ENCODE results near the gene TRAPPC14. TPM values are rescaled to one million over a fixed set of nuclear protein-coding genes. Genes with fewer than 3 reads are reported as not detected.
A peak's percentile ranks its signal among the peaks of the same experiment; 100 is the strongest.

TRAPPC14 gene
- polyA plus RNA-seq, 1 of the 3 experiments (the other 2 are of a cell fraction): 13.9 TPM

DNA sequence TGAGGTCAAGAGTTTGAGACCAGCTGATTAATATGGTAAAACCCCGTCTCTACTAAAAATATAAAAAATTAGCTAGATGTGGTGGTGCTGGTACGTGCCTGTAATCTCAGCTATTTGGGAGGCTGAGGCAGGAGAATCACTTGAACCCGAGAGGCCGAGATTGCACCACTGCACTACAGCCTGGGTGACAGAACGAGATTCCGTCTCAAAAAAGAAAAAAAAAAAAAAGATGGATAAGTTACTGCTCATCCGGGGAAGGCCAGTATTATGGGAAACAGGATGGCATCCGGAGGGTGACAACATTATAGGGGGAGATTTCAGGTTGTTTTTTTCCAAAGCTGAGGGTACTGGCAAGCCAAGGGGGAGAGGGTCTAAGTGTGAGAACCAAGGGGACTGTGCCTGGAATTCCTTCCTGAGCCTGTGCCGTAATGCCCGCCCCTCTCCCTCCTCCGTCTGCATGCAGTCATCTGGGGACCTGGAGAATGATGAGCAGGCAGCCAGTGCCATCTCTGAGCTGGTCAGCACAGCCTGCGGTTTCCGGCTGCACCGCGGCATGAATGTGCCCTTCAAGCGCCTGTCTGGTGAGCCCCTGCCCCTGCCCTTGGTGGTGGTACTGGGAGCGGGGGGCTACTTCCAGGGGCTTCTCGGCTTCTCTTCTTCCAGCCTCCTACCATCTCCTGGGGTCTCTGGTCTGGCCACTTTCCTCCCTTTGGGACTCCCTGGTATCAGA is 5.4 kb downstream of the TRAPPC14 start:
- Histone ChIP-seq H3K79me2 (ENCODE audit: insufficient read depth) (peaks cover 73% of the 10 kb centered on the region), H3K9ac (no peak overlapping the region), H4K20me1 (ENCODE audit: insufficient read depth) (peaks cover 20% of the 10 kb centered on the region), H3K4me3 (ENCODE audit: low read depth in 2 of 2, low read length in 1 of 2) (no peak overlapping the region), H3K36me3 (replicated peaks in 1 of 2; ENCODE audit: control insufficient read depth in 1 of 2, insufficient read depth in 2 of 2, low read length in 1 of 2) (peaks cover 39 to 44% of the 10 kb centered on the region in 2 experiments), H3F3A (replicated peaks; ENCODE audit: insufficient read depth) (peaks cover 17% of the 10 kb centered on the region), H3K4me1 (ENCODE audit: control insufficient read depth in 1 of 2, insufficient read depth in 2 of 2, low read depth in 1 of 2, low read length in 1 of 2) (peaks cover 18 to 24% of the 10 kb centered on the region in 2 experiments; a peak in 2 of 4 replicates), H3K9me2 (no peaks in the 10 kb centered on the region), H3K9me3 (no peaks in the 10 kb centered on the region), H3K27me3 (ENCODE audit: insufficient read depth) (no peaks in the 10 kb centered on the region), H3K27ac (ENCODE audit: low read depth in 2 of 2, low read length in 1 of 2) (no peak overlapping the region; a peak in 1 of 4 replicates), H2AFZ (ENCODE audit: low read depth) (no peak overlapping the region), H3K4me2 (no peak overlapping the region)
- no peak for DNase-seq
- ChIA-PET POLR2A (interaction anchor here (1.1 kb wide), 1 partner anchor 27 kb away, joined by 3 read pairs; the partner anchor contains the start of gene MBLAC1), CTCF (interaction anchor here (1.7 to 1.9 kb wide), 2 partner anchors 20 to 22 kb away, joined by 7 to 8 read pairs; no protein-coding TSS in a partner anchor)
- 87% methylated on average over 13 of the region's 18 CpGs for WGBS (ENCODE audit: low lambda C conversion rate)
- TF ChIP-seq, protein P1, sequence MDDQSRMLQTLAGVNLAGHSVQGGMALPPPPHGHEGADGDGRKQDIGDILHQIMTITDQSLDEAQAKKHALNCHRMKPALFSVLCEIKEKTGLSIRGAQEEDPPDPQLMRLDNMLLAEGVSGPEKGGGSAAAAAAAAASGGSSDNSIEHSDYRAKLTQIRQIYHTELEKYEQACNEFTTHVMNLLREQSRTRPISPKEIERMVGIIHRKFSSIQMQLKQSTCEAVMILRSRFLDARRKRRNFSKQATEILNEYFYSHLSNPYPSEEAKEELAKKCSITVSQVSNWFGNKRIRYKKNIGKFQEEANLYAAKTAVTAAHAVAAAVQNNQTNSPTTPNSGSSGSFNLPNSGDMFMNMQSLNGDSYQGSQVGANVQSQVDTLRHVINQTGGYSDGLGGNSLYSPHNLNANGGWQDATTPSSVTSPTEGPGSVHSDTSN (IDR thresholded peaks at IDR 0.05): 0 out of 2 replicates have a peak, but pooled peaks have one; percentile 2
- TF ChIP-seq EP300 (IDR thresholded peaks at IDR 0.05; ENCODE audit: borderline replicate concordance in 1 of 2, low read depth in 1 of 2, low read length in 1 of 2): no peak

DNA sequence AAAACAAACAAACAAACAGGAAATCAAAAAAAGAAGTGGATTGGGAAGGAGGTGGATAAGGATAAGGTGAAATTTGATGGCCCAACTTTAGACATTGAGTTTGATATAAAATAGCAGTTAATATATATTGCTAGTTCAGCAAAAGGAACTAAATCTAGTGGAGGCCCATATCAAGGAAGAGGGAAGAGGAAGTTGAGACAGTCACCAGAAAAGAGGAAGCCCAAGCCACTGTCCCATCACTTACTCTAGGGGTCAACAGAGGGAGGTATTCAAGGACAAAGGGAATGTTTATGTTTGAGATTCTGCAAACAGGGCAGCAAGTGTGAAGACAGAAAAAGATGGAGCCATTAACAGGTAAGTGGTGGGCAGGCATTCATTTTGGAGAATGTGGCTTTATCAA is 6.1 kb downstream of the TRAPPC14 start:
- TF ChIP-seq NRF1 (IDR thresholded peaks at IDR 0.05; ENCODE audit: low read depth, low read length) (no peak), NFIC (IDR thresholded peaks at IDR 0.05; ENCODE audit: borderline replicate concordance) (no peak), FOXJ3 (CRISPR knock-in tag; IDR thresholded peaks at IDR 0.05) (no peak), RCOR1 (IDR thresholded peaks at IDR 0.05; ENCODE audit: low read length) (no peak), MXI1 (IDR thresholded peaks at IDR 0.05; ENCODE audit: low read depth, low read length) (no peak)
- TF ChIP-seq, protein P2, sequence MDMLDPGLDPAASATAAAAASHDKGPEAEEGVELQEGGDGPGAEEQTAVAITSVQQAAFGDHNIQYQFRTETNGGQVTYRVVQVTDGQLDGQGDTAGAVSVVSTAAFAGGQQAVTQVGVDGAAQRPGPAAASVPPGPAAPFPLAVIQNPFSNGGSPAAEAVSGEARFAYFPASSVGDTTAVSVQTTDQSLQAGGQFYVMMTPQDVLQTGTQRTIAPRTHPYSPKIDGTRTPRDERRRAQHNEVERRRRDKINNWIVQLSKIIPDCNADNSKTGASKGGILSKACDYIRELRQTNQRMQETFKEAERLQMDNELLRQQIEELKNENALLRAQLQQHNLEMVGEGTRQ (IDR thresholded peaks at IDR 0.05; ENCODE audit: borderline replicate concordance, low read depth, low read length): no peak
- TF ChIP-seq, protein P3, sequence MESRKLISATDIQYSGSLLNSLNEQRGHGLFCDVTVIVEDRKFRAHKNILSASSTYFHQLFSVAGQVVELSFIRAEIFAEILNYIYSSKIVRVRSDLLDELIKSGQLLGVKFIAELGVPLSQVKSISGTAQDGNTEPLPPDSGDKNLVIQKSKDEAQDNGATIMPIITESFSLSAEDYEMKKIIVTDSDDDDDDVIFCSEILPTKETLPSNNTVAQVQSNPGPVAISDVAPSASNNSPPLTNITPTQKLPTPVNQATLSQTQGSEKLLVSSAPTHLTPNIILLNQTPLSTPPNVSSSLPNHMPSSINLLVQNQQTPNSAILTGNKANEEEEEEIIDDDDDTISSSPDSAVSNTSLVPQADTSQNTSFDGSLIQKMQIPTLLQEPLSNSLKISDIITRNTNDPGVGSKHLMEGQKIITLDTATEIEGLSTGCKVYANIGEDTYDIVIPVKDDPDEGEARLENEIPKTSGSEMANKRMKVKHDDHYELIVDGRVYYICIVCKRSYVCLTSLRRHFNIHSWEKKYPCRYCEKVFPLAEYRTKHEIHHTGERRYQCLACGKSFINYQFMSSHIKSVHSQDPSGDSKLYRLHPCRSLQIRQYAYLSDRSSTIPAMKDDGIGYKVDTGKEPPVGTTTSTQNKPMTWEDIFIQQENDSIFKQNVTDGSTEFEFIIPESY (IDR thresholded peaks at IDR 0.05; ENCODE audit: borderline replicate concordance, low read depth): no peak
- TF ChIP-seq, protein P1 (IDR thresholded peaks at IDR 0.05): no peak
- Histone ChIP-seq H2AFZ (ENCODE audit: low read depth) (no peak overlapping the region), H3K9me3 (no peaks in the 10 kb centered on the region), H4K20me1 (ENCODE audit: insufficient read depth) (peaks cover 17% of the 10 kb centered on the region), H3K4me2 (no peak overlapping the region), H3K36me3 (replicated peaks in 1 of 2; ENCODE audit: control insufficient read depth in 1 of 2, insufficient read depth in 2 of 2, low read length in 1 of 2) (peaks cover 39 to 41% of the 10 kb centered on the region in 2 experiments), H3K9me2 (no peaks in the 10 kb centered on the region), H3F3A (replicated peaks; ENCODE audit: insufficient read depth) (peaks cover 19% of the 10 kb centered on the region), H3K4me1 (ENCODE audit: control insufficient read depth in 1 of 2, insufficient read depth in 2 of 2, low read depth in 1 of 2, low read length in 1 of 2) (peaks cover 14 to 20% of the 10 kb centered on the region in 2 experiments; a peak in 2 of 4 replicates), H3K27ac (ENCODE audit: low read depth in 2 of 2, low read length in 1 of 2) (no peak overlapping the region), H3K79me2 (ENCODE audit: insufficient read depth) (peaks cover 66% of the 10 kb centered on the region), H3K9ac (no peak overlapping the region), H3K4me3 (ENCODE audit: low read depth in 2 of 2, low read length in 1 of 2) (no peak overlapping the region), H3K27me3 (ENCODE audit: insufficient read depth) (no peaks in the 10 kb centered on the region)
- CTCF ChIA-PET: interaction anchor here (1.7 to 1.9 kb wide), 2 partner anchors 20 to 22 kb away, joined by 7 to 8 read pairs; no protein-coding TSS in a partner anchor
- no peak for DNase-seq
- POLR2A ChIA-PET: no interaction called here
